HG03139 (cell line): ENCODE measurements around the gene NPAS3.

ENCODE experiments used
- ATAC-seq: cut with Tn5 transposase; IDR thresholded peaks from one replicate; pipeline ENCODE4 v1.9.1; 2021; ENCODE audit not compliant: unreplicated experiment

Gene NPAS3

GRCh38 chr14:33163600-33163999, 224.9 kb downstream of the NPAS3 start:
- ATAC-seq, result no peak

- ATAC-seq, result no peak
These were observed 226.7 kb downstream of the NPAS3 start for GRCh38 chr14:33165144-33165925.

GRCh38 chr14:33165926-33166289, 227.2 kb downstream of the NPAS3 start:
- ATAC-seq, result no peak

GRCh38 chr14:33175951-33176350, 237.3 kb downstream of the NPAS3 start:
- no peak for ATAC-seq

GRCh38 chr14:33184587-33184986, 245.9 kb downstream of the NPAS3 start:
- ATAC-seq, result no peak

GRCh38 chr14:33186656-33187055, 248.0 kb downstream of the NPAS3 start:
- no peak for ATAC-seq

GRCh38 chr14:33188880-33189279, 250.2 kb downstream of the NPAS3 start:
- no peak for ATAC-seq

- no peak for ATAC-seq
These were observed 253.2 kb downstream of the NPAS3 start for GRCh38 chr14:33191855-33192254.

GRCh38 chr14:33194551-33194950, 255.9 kb downstream of the NPAS3 start:
- ATAC-seq, result no peak

GRCh38 chr14:33198684-33199083, 260.0 kb downstream of the NPAS3 start:
- no peak for ATAC-seq

GRCh38 chr14:33201116-33201515, 262.4 kb downstream of the NPAS3 start:
- no peak for ATAC-seq

GRCh38 chr14:33206981-33207380, 268.3 kb downstream of the NPAS3 start:
- no peak for ATAC-seq

GRCh38 chr14:33207467-33208017, 268.9 kb downstream of the NPAS3 start:
- no peak for ATAC-seq

- ATAC-seq, result no peak
These were observed 271.6 kb downstream of the NPAS3 start for GRCh38 chr14:33210311-33210710.

- ATAC-seq, result no peak
These were observed 279.3 kb downstream of the NPAS3 start for GRCh38 chr14:33218026-33218425.

- ATAC-seq, result no peak
These were observed 281.3 kb downstream of the NPAS3 start for GRCh38 chr14:33219957-33220356.

GRCh38 chr14:33229269-33229929, 290.7 kb downstream of the NPAS3 start:
- ATAC-seq, result no peak

- ATAC-seq, result no peak
These were observed 291.3 kb downstream of the NPAS3 start for GRCh38 chr14:33230021-33230420.

- no peak for ATAC-seq
These were observed 293.4 kb downstream of the NPAS3 start for GRCh38 chr14:33232031-33232430.

- no peak for ATAC-seq
These were observed 298.5 kb downstream of the NPAS3 start for GRCh38 chr14:33237115-33237740.

GRCh38 chr14:33239465-33239864, 300.8 kb downstream of the NPAS3 start:
- no peak for ATAC-seq

- ATAC-seq, result no peak
These were observed 301.8 kb downstream of the NPAS3 start for GRCh38 chr14:33240466-33240865.
